ENCODE results near the gene RFX1. TPM values are rescaled to one million over a fixed set of nuclear protein-coding genes. Genes with fewer than 3 reads are reported as not detected.

RFX1 gene
- total RNA-seq, 1 donor from 2014 or later: 21.2 TPM

- Mint-ChIP-seq H3K4me1 (peaks cover 14% of the 10 kb centered on the region), H3K4me3 (peak overlapping the region; percentile 97)
- DNase-seq (ENCODE audit: low spot score in 2 of 2, unreplicated experiment in 2 of 2): peak; percentile 84 to 93
Observed at GRCh38 chr19:14006766-14007562, 844 bp upstream of the RFX1 start.

GRCh38 chr19:14005349-14006084, 603 bp downstream of the RFX1 start:
- DNase-seq (ENCODE audit: low spot score in 2 of 2, unreplicated experiment in 2 of 2): peak; percentile 94 to 95
- Mint-ChIP-seq H3K9me3 (no peaks in the 10 kb centered on the region), H3K27me3 (ENCODE audit: low read depth) (no peaks in the 10 kb centered on the region), H3K36me3 (peaks cover 3% of the 10 kb centered on the region), H3K4me1 (peaks cover 14% of the 10 kb centered on the region), H3K27ac (peak overlapping the region; percentile 90), H3K4me3 (peak overlapping the region; percentile 97)
- no peak for TF ChIP-seq CTCF (IDR thresholded peaks at IDR 0.05; ENCODE audit: unreplicated experiment)

More at GRCh38 chr19:14006766-14007562, 844 bp upstream of the RFX1 start:
- peak overlapping the region; percentile 99 for H3K27ac Mint-ChIP-seq
- no peak for TF ChIP-seq CTCF (IDR thresholded peaks at IDR 0.05; ENCODE audit: unreplicated experiment)
- no peaks in the 10 kb centered on the region for H3K27me3 Mint-ChIP-seq (ENCODE audit: low read depth)
- H3K36me3 Mint-ChIP-seq: no peaks in the 10 kb centered on the region
- no peaks in the 10 kb centered on the region for H3K9me3 Mint-ChIP-seq

DNA sequence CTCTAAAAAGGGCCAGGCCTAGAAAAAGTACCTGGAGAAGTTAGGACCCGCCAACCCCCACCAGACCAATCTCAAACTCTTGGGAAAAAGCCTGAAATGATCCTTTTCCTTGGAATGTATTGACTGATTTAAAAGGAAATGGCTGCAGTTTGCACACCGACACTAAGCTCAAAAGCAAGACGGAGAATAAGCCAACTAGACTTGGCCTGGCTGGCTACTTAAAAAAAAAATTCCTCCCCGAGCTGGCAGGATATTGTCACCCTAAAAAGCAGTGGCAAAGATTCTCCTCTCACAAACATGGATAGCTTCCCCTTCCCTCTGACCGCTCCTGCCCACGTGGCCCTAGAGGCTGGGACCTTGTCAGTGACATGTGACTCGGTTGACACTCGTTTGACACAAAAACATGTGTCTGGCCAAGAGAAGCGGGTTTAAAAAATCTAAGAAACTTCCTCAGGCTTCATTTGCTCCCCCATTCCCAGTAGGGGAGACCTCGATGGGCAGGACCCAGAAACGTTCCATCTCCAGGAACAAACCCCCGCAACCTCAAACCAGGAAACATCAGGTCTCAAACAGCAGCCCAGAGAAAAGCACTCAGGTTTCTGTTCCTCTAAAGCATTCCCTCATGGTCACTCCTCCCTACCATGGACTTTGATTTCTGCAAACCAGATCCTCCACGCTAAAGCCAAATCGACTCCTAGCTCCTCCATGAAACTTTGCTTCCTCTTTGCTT, 1.3 kb downstream of the RFX1 start:
- Mint-ChIP-seq H3K27ac (peak overlapping the region; percentile 90), H3K4me1 (peaks cover 14% of the 10 kb centered on the region), H3K27me3 (ENCODE audit: low read depth) (no peaks in the 10 kb centered on the region), H3K4me3 (peak overlapping the region; percentile 68), H3K9me3 (no peaks in the 10 kb centered on the region), H3K36me3 (peaks cover 3% of the 10 kb centered on the region)
- no peak for TF ChIP-seq CTCF (IDR thresholded peaks at IDR 0.05; ENCODE audit: unreplicated experiment)
- DNase-seq (ENCODE audit: low spot score in 2 of 2, unreplicated experiment in 2 of 2): no peak

DNA sequence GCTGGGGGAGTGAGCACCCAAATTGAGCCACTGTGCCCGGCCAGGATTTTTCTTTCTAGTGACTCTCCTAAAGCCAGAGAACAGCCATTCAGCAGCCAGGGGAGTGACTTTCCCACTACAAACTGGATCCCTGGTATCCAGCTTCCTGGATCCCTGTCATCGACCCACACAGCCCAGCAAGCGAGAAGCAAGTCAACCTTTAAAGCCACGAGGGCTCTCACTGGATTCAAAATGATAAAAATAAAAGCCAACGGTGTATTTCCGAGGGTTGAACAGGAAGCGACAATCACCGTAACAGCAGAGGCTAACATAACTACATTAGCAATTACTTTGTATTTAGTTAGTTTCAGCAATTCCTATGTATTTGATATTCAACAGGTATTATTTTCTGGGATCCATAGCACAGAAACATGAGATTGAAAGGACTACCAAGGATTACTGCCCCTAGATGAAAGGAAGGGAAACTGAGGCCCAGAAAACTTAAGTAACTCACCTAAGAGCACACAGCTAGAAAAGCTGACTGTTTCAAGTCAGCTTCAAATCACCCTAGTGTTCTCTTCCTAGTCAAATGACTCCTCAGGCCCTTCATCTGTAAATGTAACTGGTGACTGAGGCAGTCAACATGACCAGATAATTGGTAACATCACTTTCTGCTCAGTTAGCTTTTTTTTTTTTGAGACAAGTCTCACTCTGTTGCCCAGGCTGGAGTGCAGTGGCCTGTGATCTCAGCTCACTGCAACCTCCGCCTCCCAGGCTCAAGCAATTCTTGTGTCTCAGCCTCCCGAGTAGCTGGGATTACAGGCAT, 2.7 kb downstream of the RFX1 start:
- TF ChIP-seq CTCF (IDR thresholded peaks at IDR 0.05; ENCODE audit: unreplicated experiment): no peak
- peak overlapping the region; percentile 53 for H3K27ac Mint-ChIP-seq
- H3K36me3 Mint-ChIP-seq: peaks cover 7% of the 10 kb centered on the region
- no peak for DNase-seq (ENCODE audit: low spot score in 2 of 2, unreplicated experiment in 2 of 2)
- no peaks in the 10 kb centered on the region for H3K27me3 Mint-ChIP-seq (ENCODE audit: low read depth)
- H3K4me1 Mint-ChIP-seq: peaks cover 11% of the 10 kb centered on the region
- no peaks in the 10 kb centered on the region for H3K9me3 Mint-ChIP-seq
- no peak overlapping the region for H3K4me3 Mint-ChIP-seq

Data from mesothelial cell of epicardium (in vitro differentiated cells).